ENCODE measurements around the gene CFAP74. TPM values are rescaled to one million over a fixed set of nuclear protein-coding genes. Genes with fewer than 3 reads are reported as not detected.

The CFAP74 gene
- total RNA-seq, 2 donors from 2014 or later, result not detected

GRCh38 chr1:1975535-1975934, 28.1 kb downstream of the CFAP74 start:
- TF ChIP-seq CTCF (IDR thresholded peaks at IDR 0.05), result no peak
- no peaks in the 10 kb centered on the region for H3K9me3 ChIP-seq
- H3K36me3 ChIP-seq, result no peaks in the 10 kb centered on the region
- DNase-seq (ENCODE audit: low spot score) (no peak), ATAC-seq (ENCODE audit: insufficient number of reproducible peaks, low FRiP score, low read depth) (no peak)
- no peaks in the 10 kb centered on the region for H3K4me1 ChIP-seq (ENCODE audit: control insufficient read depth in 1 of 2, low read depth in 2 of 2)
- no peak overlapping the region for H3K4me3 ChIP-seq
- no peaks in the 10 kb centered on the region for H3K27me3 ChIP-seq (replicated peaks; ENCODE audit: insufficient read depth)
- no peak overlapping the region for H3K27ac ChIP-seq

- H3K4me3 ChIP-seq, result no peak overlapping the region
- TF ChIP-seq CTCF (IDR thresholded peaks at IDR 0.05), result no peak
- H3K9me3 ChIP-seq, result no peaks in the 10 kb centered on the region
- ATAC-seq (ENCODE audit: insufficient number of reproducible peaks, low FRiP score, low read depth) (no peak), DNase-seq (ENCODE audit: low spot score) (no peak)
- no peaks in the 10 kb centered on the region for H3K4me1 ChIP-seq (ENCODE audit: control insufficient read depth in 1 of 2, low read depth in 2 of 2)
- H3K36me3 ChIP-seq, result no peaks in the 10 kb centered on the region
- no peaks in the 10 kb centered on the region for H3K27me3 ChIP-seq (replicated peaks; ENCODE audit: insufficient read depth)
- H3K27ac ChIP-seq, result no peak overlapping the region
Measured at GRCh38 chr1:1974834-1975233, 28.8 kb downstream of the CFAP74 start.

- no peak overlapping the region for H3K4me3 ChIP-seq
- H3K27ac ChIP-seq, result no peak overlapping the region
- ATAC-seq (ENCODE audit: insufficient number of reproducible peaks, low FRiP score, low read depth), result no peak
- H3K9me3 ChIP-seq, result no peaks in the 10 kb centered on the region
- H3K36me3 ChIP-seq, result no peaks in the 10 kb centered on the region
- TF ChIP-seq CTCF (IDR thresholded peaks at IDR 0.05), result no peak
- no peaks in the 10 kb centered on the region for H3K27me3 ChIP-seq (replicated peaks; ENCODE audit: insufficient read depth)
- no peak for DNase-seq (ENCODE audit: low spot score)
- H3K4me1 ChIP-seq (ENCODE audit: control insufficient read depth in 1 of 2, low read depth in 2 of 2), result no peaks in the 10 kb centered on the region
Measured at GRCh38 chr1:1973716-1974642, 29.6 kb downstream of the CFAP74 start.

GRCh38 chr1:1972976-1973715, 30.4 kb downstream of the CFAP74 start:
- no peak overlapping the region for H3K27ac ChIP-seq
- H3K4me1 ChIP-seq (ENCODE audit: control insufficient read depth in 1 of 2, low read depth in 2 of 2), result no peaks in the 10 kb centered on the region
- H3K4me3 ChIP-seq, result no peak overlapping the region
- no peaks in the 10 kb centered on the region for H3K36me3 ChIP-seq
- no peaks in the 10 kb centered on the region for H3K9me3 ChIP-seq
- TF ChIP-seq CTCF (IDR thresholded peaks at IDR 0.05), result no peak
- H3K27me3 ChIP-seq (replicated peaks; ENCODE audit: insufficient read depth), result no peaks in the 10 kb centered on the region
- ATAC-seq (ENCODE audit: insufficient number of reproducible peaks, low FRiP score, low read depth), result no peak
- DNase-seq (ENCODE audit: low spot score), result no peak

- Histone ChIP-seq H3K4me3 (no peak overlapping the region), H3K4me1 (ENCODE audit: control insufficient read depth in 1 of 2, low read depth in 2 of 2) (no peaks in the 10 kb centered on the region), H3K9me3 (no peaks in the 10 kb centered on the region), H3K27ac (no peak overlapping the region), H3K27me3 (replicated peaks; ENCODE audit: insufficient read depth) (no peaks in the 10 kb centered on the region), H3K36me3 (no peaks in the 10 kb centered on the region)
- ATAC-seq (ENCODE audit: insufficient number of reproducible peaks, low FRiP score, low read depth) (no peak), DNase-seq (ENCODE audit: low spot score) (no peak)
- no peak for TF ChIP-seq CTCF (IDR thresholded peaks at IDR 0.05)
Measured at GRCh38 chr1:1971688-1972087, 31.9 kb downstream of the CFAP74 start.

Data from thoracic aorta (tissue), 2 donors.